ENCODE measurements around the gene NIPAL4.

DNA sequence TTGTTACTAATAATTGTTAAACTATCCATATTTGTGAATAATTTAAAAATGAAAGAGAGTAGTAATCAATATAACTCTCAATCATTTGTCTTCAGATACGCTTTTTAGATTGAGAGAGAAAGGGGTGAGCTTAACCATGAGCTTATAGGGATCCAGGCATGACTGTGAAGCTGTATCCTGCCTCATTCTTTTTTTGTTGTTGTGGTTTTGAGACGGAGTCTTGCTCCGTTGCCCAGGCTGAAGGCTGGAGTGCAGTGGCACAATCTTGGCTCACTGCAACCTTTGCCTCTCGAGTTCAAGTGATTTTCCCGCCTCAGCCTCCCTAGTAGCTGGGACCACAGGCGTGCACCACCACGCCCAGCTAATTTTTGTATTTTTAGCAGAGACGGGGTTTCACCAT lies 44.0 kb downstream of the NIPAL4 start:
- TF ChIP-seq, protein P1, sequence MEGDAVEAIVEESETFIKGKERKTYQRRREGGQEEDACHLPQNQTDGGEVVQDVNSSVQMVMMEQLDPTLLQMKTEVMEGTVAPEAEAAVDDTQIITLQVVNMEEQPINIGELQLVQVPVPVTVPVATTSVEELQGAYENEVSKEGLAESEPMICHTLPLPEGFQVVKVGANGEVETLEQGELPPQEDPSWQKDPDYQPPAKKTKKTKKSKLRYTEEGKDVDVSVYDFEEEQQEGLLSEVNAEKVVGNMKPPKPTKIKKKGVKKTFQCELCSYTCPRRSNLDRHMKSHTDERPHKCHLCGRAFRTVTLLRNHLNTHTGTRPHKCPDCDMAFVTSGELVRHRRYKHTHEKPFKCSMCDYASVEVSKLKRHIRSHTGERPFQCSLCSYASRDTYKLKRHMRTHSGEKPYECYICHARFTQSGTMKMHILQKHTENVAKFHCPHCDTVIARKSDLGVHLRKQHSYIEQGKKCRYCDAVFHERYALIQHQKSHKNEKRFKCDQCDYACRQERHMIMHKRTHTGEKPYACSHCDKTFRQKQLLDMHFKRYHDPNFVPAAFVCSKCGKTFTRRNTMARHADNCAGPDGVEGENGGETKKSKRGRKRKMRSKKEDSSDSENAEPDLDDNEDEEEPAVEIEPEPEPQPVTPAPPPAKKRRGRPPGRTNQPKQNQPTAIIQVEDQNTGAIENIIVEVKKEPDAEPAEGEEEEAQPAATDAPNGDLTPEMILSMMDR (IDR thresholded peaks at IDR 0.05 in 4 of 5, conservative IDR thresholded peaks at IDR 0.05 in 1 of 5), result no peak
- TF ChIP-seq POLR2A (IDR thresholded peaks at IDR 0.05), result no peak
